ENCODE measurements around the gene ILKAP.

The ILKAP gene

GRCh38 chr2:238121511-238122286, 81.8 kb downstream of the ILKAP start:
- DNase-seq = no peak

- DNase-seq = no peak
These were observed 82.8 kb downstream of the ILKAP start for GRCh38 chr2:238120463-238121298.
